ENCODE data around the gene ATMIN.
A peak's percentile ranks its signal among the peaks of the same experiment; 100 is the strongest.

The ATMIN gene

DNA sequence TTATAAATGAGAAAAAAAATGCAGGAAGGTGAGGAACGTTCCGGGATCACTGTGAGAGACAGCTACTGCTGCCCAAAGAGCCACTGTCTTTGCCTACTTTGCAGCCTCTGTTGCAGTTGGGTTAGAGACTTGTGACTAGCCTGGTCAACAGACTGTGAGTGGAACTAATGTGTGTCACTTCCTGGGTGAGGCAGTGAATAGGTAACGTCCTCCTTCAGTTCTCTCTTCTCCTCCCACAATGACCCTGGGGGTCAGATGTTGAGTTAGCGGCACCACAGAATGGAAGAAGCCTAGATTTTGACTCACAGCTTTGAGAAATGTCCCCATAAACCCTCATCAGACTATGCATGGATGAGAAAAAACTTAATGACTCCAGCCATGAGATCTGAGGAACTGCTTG is 36.2 kb downstream of the ATMIN start:
- DNase-seq = no peak

DNA sequence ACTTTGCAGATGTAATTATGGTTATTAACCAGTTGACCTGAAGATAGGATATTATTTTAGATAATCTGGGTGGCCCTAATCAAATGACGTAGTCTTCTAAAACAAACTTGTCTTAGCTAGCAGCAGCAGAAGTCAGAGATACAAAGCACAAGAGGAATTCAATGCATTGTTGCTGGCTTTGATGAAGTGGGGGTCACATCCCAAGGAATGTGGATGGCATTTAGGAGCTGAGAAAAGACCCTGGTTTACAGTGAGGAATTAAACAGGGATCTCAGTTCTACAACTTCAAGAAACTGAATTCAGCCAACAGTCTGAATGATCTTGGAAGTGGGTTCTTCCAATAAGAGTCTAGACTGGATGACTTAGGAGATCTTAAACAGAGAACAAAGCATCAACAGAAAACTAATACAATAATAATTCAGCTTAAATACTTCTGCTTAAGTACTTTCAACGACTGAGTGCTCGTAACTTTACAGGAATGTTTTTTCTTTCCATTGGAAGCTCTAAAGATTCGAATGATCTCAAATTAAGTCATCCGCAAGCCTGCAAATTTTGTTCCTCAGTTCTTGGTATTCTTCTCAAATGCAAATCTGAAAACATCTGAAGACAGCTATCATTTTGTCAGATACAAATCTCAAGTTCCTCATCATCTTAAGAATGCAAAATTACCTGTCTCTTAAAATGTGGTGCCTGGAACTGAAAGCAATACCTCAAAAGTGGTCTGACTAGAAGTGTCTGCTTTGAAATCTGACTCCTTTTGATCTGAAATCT is 38.1 kb downstream of the ATMIN start:
- no peak for DNase-seq

DNA sequence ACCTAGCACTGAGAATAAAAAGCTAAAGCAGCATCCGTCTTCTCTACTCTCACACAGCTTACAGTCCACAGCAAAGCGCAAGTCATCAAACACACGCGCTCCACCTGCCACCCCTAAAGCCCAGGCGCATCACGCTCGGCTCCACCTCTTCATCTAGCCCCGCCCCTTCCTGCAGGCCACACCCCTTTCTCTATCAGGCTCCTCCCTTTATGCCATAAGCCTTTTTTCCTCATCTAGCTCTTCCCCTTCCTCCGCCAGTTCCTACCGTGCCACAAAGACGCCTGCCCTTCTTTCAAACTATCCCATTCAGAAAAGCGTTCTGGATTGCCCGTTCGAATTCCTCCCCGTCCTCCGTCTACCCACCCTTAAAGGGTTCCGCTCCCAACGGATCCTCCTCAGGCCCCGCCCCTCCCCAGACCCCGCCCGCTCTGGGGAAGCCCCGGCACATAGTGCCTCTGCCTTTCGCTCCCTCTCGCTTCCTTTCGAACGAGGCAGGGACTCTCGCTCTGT is 41.0 kb downstream of the ATMIN start:
- peak; percentile 94 for DNase-seq

DNA sequence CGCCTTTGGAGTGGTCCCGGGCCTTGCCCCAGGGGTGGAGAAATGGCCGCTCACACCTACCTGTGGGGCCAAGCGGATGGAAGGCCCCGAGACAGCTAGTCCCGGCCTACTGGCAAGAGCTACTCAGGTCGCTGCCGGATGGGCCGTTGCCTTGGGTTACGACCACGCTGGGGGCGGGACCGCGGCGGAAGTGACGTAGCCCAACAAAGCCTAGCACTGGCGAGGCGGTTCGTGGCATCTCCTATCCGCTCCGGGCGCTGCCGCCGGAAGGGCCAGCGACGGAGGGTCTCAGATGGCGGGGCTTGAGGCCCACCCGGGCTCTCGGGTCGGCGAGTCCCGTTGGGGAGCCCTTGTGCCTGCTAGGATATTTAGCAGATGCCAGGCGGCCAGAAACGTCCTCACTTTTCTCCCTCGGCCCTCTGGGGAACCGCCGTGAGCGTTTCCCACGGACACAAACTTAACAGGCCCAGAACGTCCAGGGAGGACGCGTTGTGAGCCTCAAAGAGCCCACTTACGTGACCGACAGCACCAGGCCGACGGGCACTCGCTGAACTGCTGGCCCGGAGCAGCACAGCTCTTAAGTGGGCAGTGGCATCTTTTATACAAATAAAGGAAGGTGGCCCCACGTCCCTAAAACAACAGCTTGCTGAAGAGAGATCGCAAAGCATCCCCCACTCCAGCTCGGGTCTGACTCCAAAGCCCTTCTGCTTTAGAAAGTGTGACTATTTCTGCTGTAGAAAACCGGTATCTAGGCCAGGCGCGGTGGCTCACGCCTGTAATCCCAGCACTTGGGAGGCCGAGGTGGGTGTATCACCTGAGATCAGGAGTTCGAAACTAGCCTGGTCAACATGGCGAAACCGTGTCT is 41.7 kb downstream of the ATMIN start, which contains the start of gene C16orf46:
Gene C16orf46 (minus strand): TSS at position 163 of the 865 bp plus-strand sequence. CDS start 13,283 bp downstream, outside the sequence.
- DNase-seq = peak; percentile 98

DNA sequence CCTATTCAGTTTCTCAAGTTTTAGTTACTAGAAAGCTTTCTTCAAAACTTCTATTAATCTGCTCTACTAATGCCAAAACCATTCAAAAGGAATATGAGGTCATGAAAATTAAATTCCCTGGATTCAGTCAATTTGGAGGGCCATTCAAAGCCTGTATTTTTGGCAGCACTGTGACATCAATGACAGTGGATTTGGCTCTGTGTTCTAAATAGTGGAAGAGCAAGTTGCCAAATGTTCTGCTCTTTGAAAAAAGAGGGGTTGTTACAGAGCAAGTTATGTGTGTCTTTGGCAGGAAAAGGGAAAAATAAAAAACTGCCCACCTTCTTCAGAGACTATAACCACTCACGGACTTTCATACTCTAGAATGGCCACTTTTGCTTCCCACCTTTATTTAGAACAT is 44.6 kb downstream of the ATMIN start:
- DNase-seq = no peak

DNA sequence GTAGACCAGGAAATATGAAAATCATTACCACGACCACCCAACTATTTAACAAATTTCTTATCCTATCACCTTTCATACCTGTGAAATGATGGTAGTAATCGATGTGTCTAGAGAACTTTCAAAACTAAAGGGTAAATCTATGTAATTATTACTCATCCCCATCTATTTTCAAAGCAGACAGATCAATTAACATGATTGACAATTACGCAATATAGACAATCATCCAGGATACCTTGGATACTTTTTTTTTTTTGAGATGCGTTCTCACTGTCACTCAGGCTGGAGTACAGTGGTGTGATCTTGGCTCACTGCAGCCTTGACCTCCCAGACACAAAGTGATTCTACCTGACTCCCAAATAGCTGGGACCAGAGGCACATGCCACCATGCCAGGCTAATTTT is 45.4 kb downstream of the ATMIN start:
- DNase-seq = no peak

DNA sequence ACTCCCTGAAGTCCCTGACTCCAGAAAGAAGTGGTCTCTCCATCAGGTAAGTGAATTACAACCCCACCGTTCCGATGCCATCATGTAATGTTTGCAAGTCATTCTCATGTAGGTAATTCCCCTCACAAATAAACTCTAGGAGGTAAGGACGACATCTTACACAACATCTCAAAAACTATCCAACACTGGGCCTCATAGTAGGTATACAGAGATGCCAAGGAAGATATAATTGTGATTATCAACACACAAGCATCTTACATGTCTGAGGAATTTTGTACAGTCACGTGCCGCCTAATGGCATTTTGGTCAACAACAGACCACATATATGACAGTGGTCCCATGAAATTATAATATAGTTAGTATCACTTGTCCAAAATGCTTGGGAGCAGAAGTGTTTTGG is 53.2 kb downstream of the ATMIN start:
- DNase-seq = no peak

DNA sequence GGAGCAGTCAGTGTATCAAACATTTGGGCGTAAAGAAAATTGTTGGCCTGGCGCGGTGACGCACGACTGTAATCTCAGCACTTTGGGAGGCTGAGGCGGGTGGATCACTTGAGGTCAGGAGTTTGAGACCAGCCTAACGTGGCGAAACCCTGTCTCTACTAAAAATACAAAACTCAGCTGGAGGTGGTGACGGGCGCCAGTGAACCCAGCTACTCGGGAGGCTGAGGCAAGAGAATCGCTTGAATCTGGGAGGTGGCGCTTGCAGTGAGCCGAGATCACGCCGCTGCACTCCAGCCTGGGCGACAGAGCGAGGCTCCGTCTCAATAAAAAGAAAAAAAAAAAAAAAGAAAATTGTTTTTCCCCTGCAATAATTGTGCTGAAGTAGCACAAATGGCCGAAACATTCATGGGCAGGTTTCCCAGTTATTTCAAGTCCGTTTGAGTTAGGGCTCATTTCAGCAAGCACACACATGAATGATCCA is 59.2 kb downstream of the ATMIN start:
- no peak for DNase-seq

DNA sequence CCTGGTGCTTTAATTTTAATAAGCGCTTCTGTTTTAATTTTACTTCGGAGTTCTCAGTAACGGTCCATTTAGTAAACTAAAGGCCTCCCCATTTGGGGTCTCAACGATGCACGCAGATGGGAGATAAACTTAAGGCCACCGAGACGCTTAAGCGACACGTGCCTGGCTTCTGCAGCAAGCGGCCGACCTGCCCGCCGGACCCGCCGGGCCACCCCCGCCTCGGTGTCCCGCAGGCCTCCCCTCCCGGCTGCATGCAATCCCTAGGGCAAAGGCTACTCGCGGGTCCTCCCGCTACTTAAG is 60.0 kb downstream of the ATMIN start:
- DNase-seq = no peak

DNA sequence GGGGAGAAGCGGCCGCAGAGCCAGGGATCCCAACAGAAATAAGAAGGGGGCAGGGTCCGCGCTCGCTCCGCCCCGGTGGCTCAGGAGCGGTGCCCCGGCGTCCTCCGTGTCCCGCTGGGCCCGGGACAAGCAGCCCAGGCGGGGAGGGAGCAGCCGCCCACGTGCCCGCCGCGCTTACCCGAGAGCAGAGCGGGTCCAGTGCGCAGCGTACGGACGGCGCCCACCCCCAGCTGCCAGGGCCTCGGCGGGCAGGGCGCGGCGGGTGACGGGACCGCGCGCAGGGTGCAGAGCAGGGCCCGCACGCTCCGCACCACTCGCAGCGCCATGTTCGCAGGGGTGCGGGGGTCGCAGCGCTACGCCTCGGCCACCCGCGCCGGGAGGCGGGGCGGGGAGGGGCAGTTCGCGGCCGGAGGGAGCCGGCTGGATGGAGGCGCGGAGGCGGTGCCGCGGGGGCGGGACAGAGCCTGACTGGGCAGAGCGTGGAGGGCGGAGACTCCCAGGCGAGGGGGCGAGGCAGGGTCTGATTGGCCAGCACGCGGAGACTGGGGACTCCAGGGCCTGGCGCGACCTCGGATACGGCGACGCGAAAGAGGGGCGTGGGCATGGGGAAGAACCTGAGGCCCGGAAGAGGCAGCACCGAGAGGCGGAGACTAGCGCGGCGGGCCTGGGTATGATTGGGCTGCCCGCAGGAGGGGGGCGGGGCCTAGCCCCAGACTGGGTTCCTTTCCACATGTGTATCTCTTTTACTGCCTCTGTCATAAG is 60.5 kb downstream of the ATMIN start, which contains the start of gene GCSH:
Gene GCSH (minus strand): TSS at position 443 of the 762 bp plus-strand sequence. CDS start 117 bp downstream, at position 326.
- peak; percentile 99 for DNase-seq

DNA sequence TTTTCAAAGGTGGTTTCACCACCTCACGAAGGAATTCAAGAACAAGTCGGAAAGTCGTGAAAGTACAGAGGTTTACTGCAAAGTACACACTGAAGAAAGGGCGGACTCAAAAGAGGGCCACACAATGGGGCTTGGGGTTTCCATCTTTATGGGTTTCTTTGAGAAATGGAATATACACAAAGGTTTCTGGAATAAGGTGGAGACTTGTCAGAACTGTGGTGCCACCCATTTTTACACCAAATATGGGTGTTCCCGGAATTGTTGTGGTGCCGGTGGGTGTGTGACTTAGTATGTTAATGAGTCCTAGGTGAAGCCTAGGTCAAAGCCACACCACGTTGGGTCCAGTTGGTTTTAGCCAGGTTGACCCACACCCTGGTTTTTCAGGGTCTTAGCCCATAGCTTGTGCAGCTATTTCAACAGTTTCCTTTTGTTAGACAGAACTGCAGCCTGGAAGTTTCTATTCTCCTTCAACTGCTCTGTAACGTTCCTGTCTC is 61.1 kb downstream of the ATMIN start:
- DNase-seq = no peak

All from stimulated activated CD4-positive, alpha-beta T cell treated with anti-CD3 and anti-CD28 coated beads, Interleukin-15, amount 100 ng/mL, for 24 hours (primary cell).